H9 (cell line): Measurements from ENCODE around the gene KCNK1. TPM values are rescaled to one million over a fixed set of nuclear protein-coding genes. Genes with fewer than 3 reads are reported as not detected.

Experiments
- DNase-seq: peaks from one replicate; pipeline ENCODE4 v3.0.0-alpha.2; 2017
- H2AFZ ChIP-seq: one replicate; pipeline ENCODE4 v1.6.1; 2013; ENCODE audit warnings: mild to moderate bottlenecking, low read length, control low read depth, moderate library complexity
- H2AK5ac ChIP-seq: 2 replicates; pipeline ENCODE4 v1.6.1; 2013; ENCODE audit warnings: low read length, control low read depth, mixed read lengths; ENCODE audit not compliant: insufficient read length
- H2BK120ac ChIP-seq: one replicate; pipeline ENCODE4 v1.6.1; 2013; ENCODE audit warnings: low read depth, mild to moderate bottlenecking, low read length, control low read depth, inconsistent platforms; ENCODE audit not compliant: poor library complexity, severe bottlenecking
- H2BK12ac ChIP-seq: 2 replicates; pipeline ENCODE4 v1.6.1; 2013; ENCODE audit warnings: low read length, control low read depth, mixed read lengths, low read depth; ENCODE audit not compliant: insufficient read length
- H2BK15ac ChIP-seq: 2 replicates; pipeline ENCODE4 v1.6.1; 2013; ENCODE audit warnings: low read depth, low read length, control low read depth
- H2BK20ac ChIP-seq: one replicate; pipeline ENCODE4 v1.6.1; 2013; ENCODE audit warnings: low read depth, mild to moderate bottlenecking, low read length, control low read depth, inconsistent platforms; ENCODE audit not compliant: poor library complexity, severe bottlenecking
- H2BK5ac ChIP-seq: 2 replicates; pipeline ENCODE4 v1.6.1; 2013; ENCODE audit warnings: low read length, control low read depth, mixed read lengths; ENCODE audit not compliant: insufficient read length
- H3K14ac ChIP-seq: 2 replicates; pipeline ENCODE4 v1.6.1; 2013; ENCODE audit warnings: low read length, control low read depth; ENCODE audit not compliant: insufficient read depth
- H3K18ac ChIP-seq: 2 replicates; pipeline ENCODE4 v1.6.1; 2013; ENCODE audit warnings: low read depth, mild to moderate bottlenecking, mixed read lengths, low read length, control low read depth; ENCODE audit not compliant: insufficient read length
- H3K23ac ChIP-seq: 2 replicates; pipeline ENCODE4 v1.6.1; 2013; ENCODE audit warnings: low read length, control low read depth, mixed read lengths, low read depth; ENCODE audit not compliant: insufficient read length
- H3K23me2 ChIP-seq: 2 replicates; pipeline ENCODE4 v1.6.1; 2013; ENCODE audit warnings: low read depth, mild to moderate bottlenecking, mixed read lengths, low read length, control low read depth; ENCODE audit not compliant: insufficient read length, poor library complexity, severe bottlenecking
- H3K27ac ChIP-seq: 2 replicates; pipeline ENCODE4 v1.5.1; 2013; ENCODE audit warnings: low read length, control low read depth, mixed read lengths, low read depth; ENCODE audit not compliant: insufficient read length
- H3K27me3 ChIP-seq: 2 replicates; pipeline ENCODE4 v1.6.1; 2013; ENCODE audit warnings: low read length, control low read depth, inconsistent platforms; ENCODE audit not compliant: insufficient read depth
- H3K4ac ChIP-seq: 2 replicates; pipeline ENCODE4 v1.6.1; 2013; ENCODE audit warnings: low read depth, mild to moderate bottlenecking, control low read depth, inconsistent platforms, low read length, moderate library complexity
- H3K4me1 ChIP-seq: 2 replicates; pipeline ENCODE4 v1.6.1; 2013; ENCODE audit warnings: low read length, control low read depth, inconsistent platforms; ENCODE audit not compliant: insufficient read depth
- H3K4me2 ChIP-seq: 2 replicates; pipeline ENCODE4 v1.6.1; 2013; ENCODE audit warnings: low read length, control low read depth, mixed read lengths; ENCODE audit not compliant: insufficient read length, insufficient read depth
- H3K56ac ChIP-seq: 2 replicates; pipeline ENCODE4 v1.6.1; 2013; ENCODE audit warnings: low read depth, mild to moderate bottlenecking, mixed read lengths, low read length, control low read depth; ENCODE audit not compliant: insufficient read length
- H3K79me1 ChIP-seq: 2 replicates; pipeline ENCODE4 v1.6.1; 2013; ENCODE audit warnings: low read depth, mild to moderate bottlenecking, moderate library complexity, low read length, control low read depth, inconsistent platforms; ENCODE audit not compliant: insufficient read depth, poor library complexity, severe bottlenecking
- H3K79me2 ChIP-seq: 2 replicates; pipeline ENCODE4 v1.6.1; 2013; ENCODE audit warnings: low read length, control low read depth, inconsistent platforms; ENCODE audit not compliant: insufficient read depth
- H3K9ac ChIP-seq: 2 replicates; pipeline ENCODE4 v1.6.1; 2013; ENCODE audit warnings: low read length, control low read depth, mixed read lengths; ENCODE audit not compliant: insufficient read length; ENCODE audit errors: extremely low read depth
- H3K9me3 ChIP-seq: one replicate; pipeline ENCODE4 v1.6.1; 2013; ENCODE audit warnings: low read depth, low read length, inconsistent platforms; ENCODE audit not compliant: control insufficient read depth
- H3T11ph ChIP-seq: one replicate; pipeline ENCODE4 v1.6.1; 2013; ENCODE audit warnings: mild to moderate bottlenecking, low read length, control low read depth, inconsistent platforms
- H4K20me1 ChIP-seq: one replicate; pipeline ENCODE4 v1.6.1; 2013; ENCODE audit not compliant: control insufficient read depth, insufficient read length, insufficient read depth
- H4K5ac ChIP-seq: 2 replicates; pipeline ENCODE4 v1.6.1; 2013; ENCODE audit warnings: low read depth, mild to moderate bottlenecking, mixed read lengths, low read length, control low read depth; ENCODE audit not compliant: insufficient read length
- H4K8ac ChIP-seq: replicated peaks from 2 replicates; pipeline ENCODE4 v1.6.1; 2013; ENCODE audit warnings: low read length, control low read depth, mixed read lengths, low read depth; ENCODE audit not compliant: insufficient read length
- H4K91ac ChIP-seq: 2 replicates; pipeline ENCODE4 v1.6.1; 2013; ENCODE audit warnings: low read depth, mild to moderate bottlenecking, moderate library complexity, mixed read lengths, low read length, control low read depth; ENCODE audit not compliant: insufficient read length
- H3K27ac Mint-ChIP-seq, 3 experiments: 2 replicates in 2 of 3; 3 replicates in 1 of 3; pipeline ENCODE4 v1.8.0; 2020 to 2021; ENCODE audit warnings: mixed read lengths in 3 of 3, mild to moderate bottlenecking in 1 of 3, moderate library complexity in 1 of 3
- H3K27me3 Mint-ChIP-seq: 2 replicates; pipeline ENCODE4 v1.8.0; 2021; ENCODE audit warnings: low read depth, mild to moderate bottlenecking, moderate library complexity, mixed read lengths
- H3K36me3 Mint-ChIP-seq, 3 experiments: 2 replicates in 2 of 3; 3 replicates in 1 of 3; pipeline ENCODE4 v1.8.0; 2020 to 2021; ENCODE audit warnings: low read depth in 3 of 3, mixed read lengths in 3 of 3; ENCODE audit not compliant: insufficient read depth in 1 of 3
- H3K4me1 Mint-ChIP-seq, 2 experiments: 2 replicates each; pipeline ENCODE4 v1.8.0; 2020; ENCODE audit warnings: mixed read lengths in 2 of 2
- H3K4me3 Mint-ChIP-seq, 2 experiments: 2 replicates in 1 of 2; 3 replicates in 1 of 2; pipeline ENCODE4 v1.8.0; 2020 to 2021; ENCODE audit warnings: mild to moderate bottlenecking in 2 of 2, mixed read lengths in 2 of 2, moderate library complexity in 1 of 2
- H3K9me3 Mint-ChIP-seq, 2 experiments: 2 replicates in 1 of 2; 3 replicates in 1 of 2; pipeline ENCODE4 v1.8.0; 2020; ENCODE audit warnings: mild to moderate bottlenecking in 2 of 2, mixed read lengths in 2 of 2, moderate library complexity in 1 of 2
- WGBS: extraction: QIAGEN DNeasy Blood & Tissue Kit; methylation state at CpG from one replicate; pipeline ENCODE4 v1.1.7; 2013; ENCODE audit warnings: missing lambda C conversion rate, low lambda C conversion rate, mixed read lengths; ENCODE audit not compliant: insufficient read length; ENCODE audit errors: extremely low coverage; 5-methylcytosine and 5-hydroxymethylcytosine counted together
- total RNA-seq: library from RNA; stranded (reverse); gene quantifications from 2 replicates; pipeline ENCODE4 v1.2.1, GENCODE V29; 2021
- TF ChIP-seq, protein P1 (sequence below): fragments of 200-600 bp; sonication (generic); conservative IDR thresholded peaks from 3 replicates; pipeline ENCODE4 v1.8.0; 2021; ENCODE audit warnings: antibody characterized with exemption, mild to moderate bottlenecking

The KCNK1 gene
- total RNA-seq, 1 experiment from 2014 or later = 9.9 TPM

DNA sequence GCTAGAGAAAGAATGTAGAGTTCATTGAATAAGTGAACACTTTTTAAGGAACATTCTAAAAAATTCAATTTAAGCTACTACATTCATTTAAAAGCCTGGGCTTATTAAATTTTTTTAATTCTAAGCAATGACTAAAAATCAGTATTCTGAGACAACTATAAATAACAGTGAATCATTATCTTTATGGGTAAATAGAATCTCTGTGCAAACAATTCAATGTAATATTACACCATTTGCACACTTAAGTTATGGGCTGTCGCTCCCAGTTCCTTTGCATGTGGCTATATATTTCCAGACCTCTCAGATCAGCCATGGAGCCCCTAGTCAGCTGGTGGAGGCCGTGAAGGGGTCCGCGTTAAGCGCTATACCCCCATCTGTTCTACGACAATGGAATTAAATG lies 65.1 kb downstream of the KCNK1 start:
- no peak overlapping the region for H4K5ac ChIP-seq
- no peak overlapping the region for H2BK12ac ChIP-seq
- no peaks in the 10 kb centered on the region for H3K27me3 ChIP-seq
- no peak overlapping the region for H3K4ac ChIP-seq
- H2BK20ac ChIP-seq = no peak overlapping the region
- no peaks in the 10 kb centered on the region for H3K79me1 ChIP-seq
- Mint-ChIP-seq H3K4me3 (no peak overlapping the region), H3K9me3 (peaks cover 0 to 13% of the 10 kb centered on the region in 2 experiments; a peak in 4 of 5 replicates), H3K4me1 (peaks cover 30 to 41% of the 10 kb centered on the region in 2 experiments), H3K36me3 (peaks cover 18 to 21% (median 19%) of the 10 kb centered on the region in 3 experiments), H3K27ac (peak overlapping the region in 1 of 3 experiments; percentile 59; a peak in 1 of 7 replicates), H3K27me3 (no peaks in the 10 kb centered on the region; the same call in 1 of the 2 replicates)
- TF ChIP-seq, protein P1, sequence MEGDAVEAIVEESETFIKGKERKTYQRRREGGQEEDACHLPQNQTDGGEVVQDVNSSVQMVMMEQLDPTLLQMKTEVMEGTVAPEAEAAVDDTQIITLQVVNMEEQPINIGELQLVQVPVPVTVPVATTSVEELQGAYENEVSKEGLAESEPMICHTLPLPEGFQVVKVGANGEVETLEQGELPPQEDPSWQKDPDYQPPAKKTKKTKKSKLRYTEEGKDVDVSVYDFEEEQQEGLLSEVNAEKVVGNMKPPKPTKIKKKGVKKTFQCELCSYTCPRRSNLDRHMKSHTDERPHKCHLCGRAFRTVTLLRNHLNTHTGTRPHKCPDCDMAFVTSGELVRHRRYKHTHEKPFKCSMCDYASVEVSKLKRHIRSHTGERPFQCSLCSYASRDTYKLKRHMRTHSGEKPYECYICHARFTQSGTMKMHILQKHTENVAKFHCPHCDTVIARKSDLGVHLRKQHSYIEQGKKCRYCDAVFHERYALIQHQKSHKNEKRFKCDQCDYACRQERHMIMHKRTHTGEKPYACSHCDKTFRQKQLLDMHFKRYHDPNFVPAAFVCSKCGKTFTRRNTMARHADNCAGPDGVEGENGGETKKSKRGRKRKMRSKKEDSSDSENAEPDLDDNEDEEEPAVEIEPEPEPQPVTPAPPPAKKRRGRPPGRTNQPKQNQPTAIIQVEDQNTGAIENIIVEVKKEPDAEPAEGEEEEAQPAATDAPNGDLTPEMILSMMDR = no peak
- no peaks in the 10 kb centered on the region; the same call in 1 of the 2 replicates for H3K4me1 ChIP-seq
- H3K14ac ChIP-seq = no peak overlapping the region
- H4K8ac ChIP-seq = no peak overlapping the region
- H3K4me2 ChIP-seq = no peak overlapping the region
- no peaks in the 10 kb centered on the region for H4K20me1 ChIP-seq
- no peaks in the 10 kb centered on the region for H3K9me3 ChIP-seq
- no peak overlapping the region for H2BK15ac ChIP-seq
- H3T11ph ChIP-seq = no peak overlapping the region
- no peak overlapping the region for H2AFZ ChIP-seq
- no peak overlapping the region for H3K23ac ChIP-seq
- WGBS = no CpG with 5 or more reads among the region's 6 CpGs
- no peaks in the 10 kb centered on the region for H3K79me2 ChIP-seq
- no peak overlapping the region for H3K27ac ChIP-seq
- no peaks in the 10 kb centered on the region for H3K23me2 ChIP-seq
- no peak overlapping the region for H3K9ac ChIP-seq
- no peak overlapping the region for H2BK5ac ChIP-seq
- H3K18ac ChIP-seq = no peak overlapping the region
- H2BK120ac ChIP-seq = peak overlapping the region; percentile 26
- H3K56ac ChIP-seq = no peak overlapping the region
- H4K91ac ChIP-seq = no peak overlapping the region
- DNase-seq = no peak
- H2AK5ac ChIP-seq = no peak overlapping the region
